ENCODE data around the gene KCNQ1. TPM values are rescaled to one million over a fixed set of nuclear protein-coding genes. Genes with fewer than 3 reads are reported as not detected.
"Not testable (repeated sequence)": the region's sequence is repeated elsewhere in the genome, so short reads cannot be mapped to it uniquely, and the experiment has no call there.

The KCNQ1 gene
- polyA plus RNA-seq, 1 of the 3 experiments (the other 2 are of a cell fraction), result 0.05 TPM

GRCh38 chr11:2630679-2631078 is 185.9 kb downstream of the KCNQ1 start (continued):
- TF ChIP-seq NRF1 (IDR thresholded peaks at IDR 0.05; ENCODE audit: low read depth, low read length) (no peak), SMC3 (IDR thresholded peaks at IDR 0.05; ENCODE audit: low read depth, low read length) (no peak), POLR2AphosphoS5 (IDR thresholded peaks at IDR 0.05; ENCODE audit: low read depth, low read length) (no peak), TEAD4 (IDR thresholded peaks at IDR 0.05; ENCODE audit: borderline replicate concordance, insufficient read depth) (no peak), SIN3A (IDR thresholded peaks at IDR 0.05; ENCODE audit: borderline replicate concordance, low read depth, low read length) (no peak), MXI1 (IDR thresholded peaks at IDR 0.05; ENCODE audit: low read depth, low read length) (no peak), USF1 (IDR thresholded peaks at IDR 0.05; ENCODE audit: borderline replicate concordance, low read depth) (no peak)

- H3K36me3 ChIP-seq (replicated peaks in 1 of 2; ENCODE audit: control insufficient read depth in 1 of 2, insufficient read depth in 2 of 2, low read length in 1 of 2), result no peaks in the 10 kb centered on the region
- H2AFZ ChIP-seq (ENCODE audit: low read depth), result no peak overlapping the region
- peaks cover 16% of the 10 kb centered on the region for H3K9me3 ChIP-seq
- no peak overlapping the region for H3K27ac ChIP-seq (ENCODE audit: low read depth in 2 of 2, low read length in 1 of 2)
- no peak overlapping the region for H3K4me3 ChIP-seq (ENCODE audit: low read depth in 2 of 2, low read length in 1 of 2)
- H3K9ac ChIP-seq, result no peak overlapping the region
- no peak overlapping the region for H3K4me2 ChIP-seq
- no peaks in the 10 kb centered on the region for H3K4me1 ChIP-seq (ENCODE audit: control insufficient read depth in 1 of 2, insufficient read depth in 2 of 2, low read depth in 1 of 2, low read length in 1 of 2)
- ChIA-PET CTCF (no interaction called here), POLR2A (no interaction called here)
- TF ChIP-seq TEAD4 (IDR thresholded peaks at IDR 0.05; ENCODE audit: borderline replicate concordance, insufficient read depth) (no peak), NFIC (IDR thresholded peaks at IDR 0.05; ENCODE audit: borderline replicate concordance) (no peak), ZBTB33 (IDR thresholded peaks at IDR 0.05; ENCODE audit: borderline replicate concordance, low read depth) (no peak), CTCF (IDR thresholded peaks at IDR 0.05) (no peak), YY1 (IDR thresholded peaks at IDR 0.05; ENCODE audit: low read depth) (no peak), FOXM1 (IDR thresholded peaks at IDR 0.05; ENCODE audit: low read depth) (no peak), FOXJ3 (CRISPR knock-in tag; IDR thresholded peaks at IDR 0.05) (no peak)
- no peak for DNase-seq
- no peaks in the 10 kb centered on the region for H4K20me1 ChIP-seq (ENCODE audit: insufficient read depth)
- no peaks in the 10 kb centered on the region for H3K27me3 ChIP-seq (ENCODE audit: insufficient read depth)
- H3K79me2 ChIP-seq (ENCODE audit: insufficient read depth), result no peaks in the 10 kb centered on the region
- no peaks in the 10 kb centered on the region for H3K9me2 ChIP-seq
- WGBS (ENCODE audit: low lambda C conversion rate), result 13% methylated on average over 1 of the region's 1 CpG
- H3F3A ChIP-seq (replicated peaks; ENCODE audit: insufficient read depth), result no peaks in the 10 kb centered on the region
These were observed 186.4 kb downstream of the KCNQ1 start for GRCh38 chr11:2631161-2631560.

- H3K27me3 ChIP-seq (ENCODE audit: insufficient read depth); H3K4me1 ChIP-seq (ENCODE audit: control insufficient read depth in 1 of 2, insufficient read depth in 2 of 2, low read depth in 1 of 2, low read length in 1 of 2); H3F3A ChIP-seq (replicated peaks; ENCODE audit: insufficient read depth); H3K4me3 ChIP-seq (ENCODE audit: low read depth in 2 of 2, low read length in 1 of 2); H3K27ac ChIP-seq (ENCODE audit: low read depth in 2 of 2, low read length in 1 of 2); H3K79me2 ChIP-seq (ENCODE audit: insufficient read depth); H2AFZ ChIP-seq (ENCODE audit: low read depth); POLR2A ChIA-PET; H3K9me2 ChIP-seq; H3K4me2 ChIP-seq; H3K9ac ChIP-seq; CTCF ChIA-PET; DNase-seq; H4K20me1 ChIP-seq (ENCODE audit: insufficient read depth); H3K36me3 ChIP-seq (replicated peaks in 1 of 2; ENCODE audit: control insufficient read depth in 1 of 2, insufficient read depth in 2 of 2, low read length in 1 of 2): not testable (repeated sequence)
- WGBS (ENCODE audit: low lambda C conversion rate), result 80% methylated on average over 3 of the region's 13 CpGs
- peaks cover 30% of the 10 kb centered on the region; the same call in 1 of the 2 replicates for H3K9me3 ChIP-seq
These were observed 195.0 kb downstream of the KCNQ1 start for GRCh38 chr11:2639763-2640162.

All from SK-N-SH (cell line).